Fibroblast of lung (primary cell): Measurements from ENCODE around the gene C10orf90.

Experiments used
- EZH2 ChIP-seq: IDR thresholded peaks from 2 replicates; pipeline ENCODE4 v1.5.1; 2012; ENCODE audit warnings: low read length, control low read depth, mild to moderate bottlenecking; ENCODE audit errors: missing control alignments
- TF ChIP-seq, protein P1 (sequence below), 2 donors: IDR thresholded peaks in 1 of 2; conservative IDR thresholded peaks in 1 of 2; 1 replicate in 1 of 2; 2 replicates in 1 of 2; pipeline ENCODE4 v1.5.1; 2011 to 2012; ENCODE audit warnings: low read length in 2 of 2, control low read depth in 1 of 2, inconsistent platforms in 1 of 2, low read depth in 1 of 2, mild to moderate bottlenecking in 1 of 2

DNA sequence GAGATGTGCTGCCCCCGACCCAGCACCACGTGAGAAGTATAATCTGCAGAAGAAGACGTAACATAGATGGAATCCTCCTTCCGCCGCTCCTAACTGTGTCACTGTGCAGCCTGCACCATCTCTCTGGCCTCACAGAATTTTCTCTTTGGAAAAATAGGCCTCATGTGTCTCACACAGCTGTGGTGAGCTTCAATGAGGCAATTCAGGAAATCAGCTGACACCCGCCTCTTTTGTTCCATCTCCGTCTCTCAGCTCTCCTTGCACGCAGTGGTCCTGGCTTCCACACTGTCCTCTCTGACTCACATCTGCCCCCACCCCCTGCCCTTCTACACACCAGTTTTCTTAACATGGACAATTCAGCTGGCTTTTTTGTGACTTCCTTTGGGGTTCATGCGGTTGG, 7.2 kb downstream of the C10orf90 start:
- TF ChIP-seq, protein P1, sequence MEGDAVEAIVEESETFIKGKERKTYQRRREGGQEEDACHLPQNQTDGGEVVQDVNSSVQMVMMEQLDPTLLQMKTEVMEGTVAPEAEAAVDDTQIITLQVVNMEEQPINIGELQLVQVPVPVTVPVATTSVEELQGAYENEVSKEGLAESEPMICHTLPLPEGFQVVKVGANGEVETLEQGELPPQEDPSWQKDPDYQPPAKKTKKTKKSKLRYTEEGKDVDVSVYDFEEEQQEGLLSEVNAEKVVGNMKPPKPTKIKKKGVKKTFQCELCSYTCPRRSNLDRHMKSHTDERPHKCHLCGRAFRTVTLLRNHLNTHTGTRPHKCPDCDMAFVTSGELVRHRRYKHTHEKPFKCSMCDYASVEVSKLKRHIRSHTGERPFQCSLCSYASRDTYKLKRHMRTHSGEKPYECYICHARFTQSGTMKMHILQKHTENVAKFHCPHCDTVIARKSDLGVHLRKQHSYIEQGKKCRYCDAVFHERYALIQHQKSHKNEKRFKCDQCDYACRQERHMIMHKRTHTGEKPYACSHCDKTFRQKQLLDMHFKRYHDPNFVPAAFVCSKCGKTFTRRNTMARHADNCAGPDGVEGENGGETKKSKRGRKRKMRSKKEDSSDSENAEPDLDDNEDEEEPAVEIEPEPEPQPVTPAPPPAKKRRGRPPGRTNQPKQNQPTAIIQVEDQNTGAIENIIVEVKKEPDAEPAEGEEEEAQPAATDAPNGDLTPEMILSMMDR (conservative IDR thresholded peaks at IDR 0.05 in 1 of 2, IDR thresholded peaks at IDR 0.05 in 1 of 2; ENCODE audit: low read depth in 1 of 2, low read length in 2 of 2): no peak
- no peak for TF ChIP-seq EZH2
